Measurements from ENCODE around the gene SIX4.

SIX4 gene

DNA sequence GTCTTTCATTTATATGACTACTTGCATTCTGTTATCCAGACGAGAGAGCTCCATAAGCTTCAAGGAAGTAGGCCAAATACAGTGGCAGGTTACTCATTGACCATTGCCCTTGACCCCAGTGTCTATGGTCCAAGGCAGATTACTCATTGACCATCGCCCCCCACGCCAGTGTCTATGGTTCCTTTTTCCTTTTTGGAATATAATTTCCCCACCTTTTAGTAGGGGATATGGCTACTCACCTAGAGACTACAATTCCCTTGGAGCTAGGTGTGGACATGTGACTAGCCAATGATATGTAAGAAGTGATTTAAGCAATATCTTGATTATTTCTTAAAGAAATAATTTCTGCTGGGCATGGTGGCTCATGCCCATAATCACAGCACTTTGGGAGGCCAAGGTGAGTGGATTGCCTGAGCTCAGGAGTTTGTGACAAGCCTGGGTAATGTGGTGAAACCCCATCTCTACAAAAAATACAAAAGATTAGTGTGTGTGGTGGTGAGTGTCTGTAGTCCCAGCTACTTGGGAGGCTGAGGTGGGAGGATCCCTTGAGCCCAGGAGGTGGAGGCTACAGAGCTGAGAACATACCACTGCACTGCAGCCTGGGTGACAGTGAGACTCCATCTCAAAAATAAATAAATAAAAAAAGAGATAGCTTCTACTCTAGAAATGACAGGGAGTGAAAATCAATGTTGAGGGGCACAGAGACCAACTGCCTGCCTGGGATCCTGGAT, 32.6 kb downstream of the SIX4 start:
- Histone ChIP-seq H2BK120ac (ENCODE audit: insufficient read depth, low read length, poor library complexity) (no peak overlapping the region), H4K8ac (ENCODE audit: low read depth, low read length) (no peak overlapping the region), H3K4me1 (ENCODE audit: control insufficient read depth in 1 of 2, insufficient read depth in 2 of 2, low read length in 2 of 2) (no peaks in the 10 kb centered on the region), H2BK5ac (ENCODE audit: low read depth, low read length, poor library complexity) (no peak overlapping the region), H3K14ac (ENCODE audit: low read length) (no peak overlapping the region), H4K12ac (ENCODE audit: low read depth, low read length) (no peak overlapping the region), H3K79me2 (ENCODE audit: control insufficient read depth, insufficient read depth, low read length, poor library complexity) (no peaks in the 10 kb centered on the region), H3K27ac (ENCODE audit: low read depth, low read length) (no peak overlapping the region), H3K79me1 (ENCODE audit: low read length) (no peaks in the 10 kb centered on the region), H2AFZ (ENCODE audit: insufficient read depth, low read length, poor library complexity) (no peak overlapping the region), H4K91ac (ENCODE audit: low read depth, low read length) (no peak overlapping the region), H3K27me3 (ENCODE audit: insufficient read depth, low read length) (no peaks in the 10 kb centered on the region), H3K23ac (ENCODE audit: low read length) (no peak overlapping the region), H3K18ac (ENCODE audit: low read length) (no peak overlapping the region), H2BK12ac (ENCODE audit: low read length) (no peak overlapping the region), H3K9ac (ENCODE audit: low read length) (no peak overlapping the region), H3K4me2 (ENCODE audit: low read length) (no peak overlapping the region), H3K36me3 (ENCODE audit: control insufficient read depth in 1 of 2, insufficient read depth in 2 of 2, low read length in 2 of 2) (no peaks in the 10 kb centered on the region), H3K4ac (ENCODE audit: low read depth, low read length) (no peak overlapping the region), H3K9me3 (ENCODE audit: insufficient read depth, low read depth, low read length) (no peaks in the 10 kb centered on the region), H2AK5ac (ENCODE audit: low read length) (no peak overlapping the region), H3K4me3 (ENCODE audit: low read depth, low read length) (no peak overlapping the region)
- no peak for DNase-seq
- no CpG with 5 or more reads among the region's 3 CpGs for WGBS (ENCODE audit: extremely low coverage, insufficient coverage, insufficient read length)

DNA sequence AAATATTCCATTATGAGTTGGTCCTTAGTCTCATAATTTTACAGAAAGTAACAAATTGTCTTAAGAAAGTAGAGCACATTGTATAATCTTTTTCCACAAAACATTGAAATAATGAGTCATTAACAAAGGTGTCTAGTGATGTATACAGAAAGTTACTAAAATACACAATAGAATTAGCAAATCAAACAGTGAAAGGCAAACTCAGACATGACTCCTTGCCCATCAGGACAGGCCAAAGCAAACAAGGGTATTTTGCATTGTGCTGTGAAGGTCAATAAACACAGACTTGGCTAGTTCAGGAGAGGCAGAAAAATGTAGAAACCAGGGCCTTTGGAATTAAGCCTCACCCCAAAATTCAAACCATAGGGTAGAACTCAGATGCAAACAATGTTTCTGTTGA, 37.3 kb downstream of the SIX4 start:
- Histone ChIP-seq H3K18ac (ENCODE audit: low read length) (no peak overlapping the region), H2BK5ac (ENCODE audit: low read depth, low read length, poor library complexity) (no peak overlapping the region), H2BK120ac (ENCODE audit: insufficient read depth, low read length, poor library complexity) (no peak overlapping the region), H3K9ac (ENCODE audit: low read length) (no peak overlapping the region), H3K79me1 (ENCODE audit: low read length) (no peaks in the 10 kb centered on the region), H2BK12ac (ENCODE audit: low read length) (no peak overlapping the region), H3K27me3 (ENCODE audit: insufficient read depth, low read length) (no peaks in the 10 kb centered on the region), H2AFZ (ENCODE audit: insufficient read depth, low read length, poor library complexity) (no peak overlapping the region), H3K9me3 (ENCODE audit: insufficient read depth, low read depth, low read length) (no peaks in the 10 kb centered on the region), H3K23ac (ENCODE audit: low read length) (no peak overlapping the region), H4K91ac (ENCODE audit: low read depth, low read length) (no peak overlapping the region), H3K79me2 (ENCODE audit: control insufficient read depth, insufficient read depth, low read length, poor library complexity) (no peaks in the 10 kb centered on the region), H3K36me3 (ENCODE audit: control insufficient read depth in 1 of 2, insufficient read depth in 2 of 2, low read length in 2 of 2) (no peaks in the 10 kb centered on the region), H4K8ac (ENCODE audit: low read depth, low read length) (no peak overlapping the region), H3K14ac (ENCODE audit: low read length) (no peak overlapping the region), H4K12ac (ENCODE audit: low read depth, low read length) (no peak overlapping the region), H3K4ac (ENCODE audit: low read depth, low read length) (no peak overlapping the region), H3K4me3 (ENCODE audit: low read depth, low read length) (no peak overlapping the region), H3K4me1 (ENCODE audit: control insufficient read depth in 1 of 2, insufficient read depth in 2 of 2, low read length in 2 of 2) (no peaks in the 10 kb centered on the region), H3K27ac (ENCODE audit: low read depth, low read length) (no peak overlapping the region), H3K4me2 (ENCODE audit: low read length) (no peak overlapping the region), H2AK5ac (ENCODE audit: low read length) (no peak overlapping the region)
- no peak for DNase-seq

DNA sequence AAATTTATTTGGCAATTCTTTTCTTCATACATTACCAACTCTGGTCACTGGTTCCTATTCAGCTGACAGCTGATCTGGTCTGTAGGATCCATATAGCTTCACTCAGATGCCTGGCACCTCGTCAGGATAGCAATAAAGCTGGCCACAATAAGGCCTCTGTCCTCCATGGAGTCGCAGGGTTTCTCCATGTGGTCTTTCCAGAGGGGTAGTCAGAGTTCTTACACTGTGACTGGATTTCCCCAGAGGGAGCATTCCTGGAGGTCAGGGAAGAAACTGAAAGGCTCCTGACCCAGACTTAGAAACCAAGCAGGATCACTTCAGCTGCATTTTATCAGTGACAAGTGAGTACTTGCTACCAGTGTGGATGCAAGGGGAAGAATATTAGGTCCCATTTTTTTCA, 39.9 kb downstream of the SIX4 start:
- no peaks in the 10 kb centered on the region for H3K27me3 ChIP-seq (ENCODE audit: insufficient read depth, low read length)
- no peak overlapping the region for H4K8ac ChIP-seq (ENCODE audit: low read depth, low read length)
- no peak overlapping the region for H3K4ac ChIP-seq (ENCODE audit: low read depth, low read length)
- no peak overlapping the region for H3K4me3 ChIP-seq (ENCODE audit: low read depth, low read length)
- H2AFZ ChIP-seq (ENCODE audit: insufficient read depth, low read length, poor library complexity): no peak overlapping the region
- no peak overlapping the region for H3K14ac ChIP-seq (ENCODE audit: low read length)
- no peak overlapping the region for H4K12ac ChIP-seq (ENCODE audit: low read depth, low read length)
- no peak overlapping the region for H2BK5ac ChIP-seq (ENCODE audit: low read depth, low read length, poor library complexity)
- no peaks in the 10 kb centered on the region for H3K36me3 ChIP-seq (ENCODE audit: control insufficient read depth in 1 of 2, insufficient read depth in 2 of 2, low read length in 2 of 2)
- H3K18ac ChIP-seq (ENCODE audit: low read length): no peak overlapping the region
- H4K91ac ChIP-seq (ENCODE audit: low read depth, low read length): no peak overlapping the region
- H3K4me2 ChIP-seq (ENCODE audit: low read length): no peak overlapping the region
- H2BK120ac ChIP-seq (ENCODE audit: insufficient read depth, low read length, poor library complexity): no peak overlapping the region
- no peak overlapping the region for H3K23ac ChIP-seq (ENCODE audit: low read length)
- H3K79me2 ChIP-seq (ENCODE audit: control insufficient read depth, insufficient read depth, low read length, poor library complexity): no peaks in the 10 kb centered on the region
- H3K79me1 ChIP-seq (ENCODE audit: low read length): no peaks in the 10 kb centered on the region
- H2BK12ac ChIP-seq (ENCODE audit: low read length): no peak overlapping the region
- H3K9ac ChIP-seq (ENCODE audit: low read length): no peak overlapping the region
- no peak overlapping the region for H2AK5ac ChIP-seq (ENCODE audit: low read length)
- DNase-seq: no peak
- H3K27ac ChIP-seq (ENCODE audit: low read depth, low read length): no peak overlapping the region
- no peaks in the 10 kb centered on the region for H3K9me3 ChIP-seq (ENCODE audit: insufficient read depth, low read depth, low read length)
- WGBS (ENCODE audit: extremely low coverage, insufficient coverage, insufficient read length): no CpG with 5 or more reads among the region's 2 CpGs
- no peaks in the 10 kb centered on the region for H3K4me1 ChIP-seq (ENCODE audit: control insufficient read depth in 1 of 2, insufficient read depth in 2 of 2, low read length in 2 of 2)

DNA sequence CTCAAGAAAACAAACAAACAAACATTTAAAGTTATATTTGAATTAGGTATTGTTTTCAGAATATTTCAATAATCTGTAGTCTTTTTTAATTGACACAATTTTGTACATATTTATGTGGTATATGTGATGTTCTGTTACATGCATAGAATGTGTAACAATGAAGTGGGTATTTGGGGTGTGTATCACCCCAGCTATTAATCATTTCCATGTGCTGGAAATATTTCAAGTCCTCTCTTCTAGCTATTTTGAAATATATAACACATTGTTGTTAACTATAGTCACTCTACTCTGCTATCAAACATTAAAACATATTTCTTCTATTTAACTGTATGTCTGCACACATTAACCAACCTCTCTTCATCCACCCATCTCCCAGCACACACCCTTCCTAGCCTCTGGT, 42.9 kb downstream of the SIX4 start:
- no peak overlapping the region for H2BK120ac ChIP-seq (ENCODE audit: insufficient read depth, low read length, poor library complexity)

More for the DNA sequence above, 42.9 kb downstream of the SIX4 start:
- Histone ChIP-seq H3K4ac (ENCODE audit: low read depth, low read length) (no peak overlapping the region), H3K4me2 (ENCODE audit: low read length) (no peak overlapping the region), H3K27me3 (ENCODE audit: insufficient read depth, low read length) (no peaks in the 10 kb centered on the region), H3K79me1 (ENCODE audit: low read length) (no peaks in the 10 kb centered on the region), H2BK12ac (ENCODE audit: low read length) (no peak overlapping the region), H3K23ac (ENCODE audit: low read length) (no peak overlapping the region), H4K91ac (ENCODE audit: low read depth, low read length) (no peak overlapping the region), H3K9me3 (ENCODE audit: insufficient read depth, low read depth, low read length) (no peaks in the 10 kb centered on the region), H2AFZ (ENCODE audit: insufficient read depth, low read length, poor library complexity) (no peak overlapping the region), H3K9ac (ENCODE audit: low read length) (no peak overlapping the region), H4K8ac (ENCODE audit: low read depth, low read length) (no peak overlapping the region), H3K14ac (ENCODE audit: low read length) (no peak overlapping the region), H3K4me1 (ENCODE audit: control insufficient read depth in 1 of 2, insufficient read depth in 2 of 2, low read length in 2 of 2) (no peaks in the 10 kb centered on the region), H3K18ac (ENCODE audit: low read length) (no peak overlapping the region), H3K79me2 (ENCODE audit: control insufficient read depth, insufficient read depth, low read length, poor library complexity) (no peaks in the 10 kb centered on the region), H4K12ac (ENCODE audit: low read depth, low read length) (no peak overlapping the region), H3K4me3 (ENCODE audit: low read depth, low read length) (no peak overlapping the region), H3K27ac (ENCODE audit: low read depth, low read length) (no peak overlapping the region), H3K36me3 (ENCODE audit: control insufficient read depth in 1 of 2, insufficient read depth in 2 of 2, low read length in 2 of 2) (no peaks in the 10 kb centered on the region), H2BK5ac (ENCODE audit: low read depth, low read length, poor library complexity) (no peak overlapping the region), H2AK5ac (ENCODE audit: low read length) (no peak overlapping the region)
- no peak for DNase-seq
